ENCODE data around the gene HELT.
"Not testable (repeated sequence)": the region's sequence is repeated elsewhere in the genome, so short reads cannot be mapped to it uniquely, and the experiment has no call there.

DNA sequence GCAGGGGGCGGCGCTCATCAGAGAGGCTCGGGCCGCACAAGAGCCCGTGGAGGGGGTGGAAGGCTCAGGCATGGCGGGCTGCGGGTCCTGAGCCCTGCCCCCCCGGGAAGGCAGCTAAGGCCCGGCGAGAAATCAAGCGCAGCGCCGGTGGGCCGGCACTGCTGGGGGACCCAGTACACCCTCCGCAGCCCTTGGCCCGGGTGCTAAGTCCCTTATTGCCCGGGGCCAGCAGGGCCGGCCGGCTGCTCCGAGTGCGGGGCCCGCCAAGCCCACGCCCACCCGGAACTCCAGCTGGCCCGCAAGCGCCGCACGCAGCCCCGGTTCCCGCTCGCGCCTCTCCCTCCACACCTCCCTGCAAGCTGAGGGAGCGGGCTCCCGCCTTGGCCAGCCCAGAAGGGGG, 28.2 kb upstream of the HELT start:
- TF ChIP-seq EZH2 (IDR thresholded peaks at IDR 0.05; ENCODE audit: low read length, unreplicated experiment); EZH2phosphoT487 (IDR thresholded peaks at IDR 0.05; ENCODE audit: borderline replicate concordance, low read length): not testable (repeated sequence)
- TF ChIP-seq, protein P1, sequence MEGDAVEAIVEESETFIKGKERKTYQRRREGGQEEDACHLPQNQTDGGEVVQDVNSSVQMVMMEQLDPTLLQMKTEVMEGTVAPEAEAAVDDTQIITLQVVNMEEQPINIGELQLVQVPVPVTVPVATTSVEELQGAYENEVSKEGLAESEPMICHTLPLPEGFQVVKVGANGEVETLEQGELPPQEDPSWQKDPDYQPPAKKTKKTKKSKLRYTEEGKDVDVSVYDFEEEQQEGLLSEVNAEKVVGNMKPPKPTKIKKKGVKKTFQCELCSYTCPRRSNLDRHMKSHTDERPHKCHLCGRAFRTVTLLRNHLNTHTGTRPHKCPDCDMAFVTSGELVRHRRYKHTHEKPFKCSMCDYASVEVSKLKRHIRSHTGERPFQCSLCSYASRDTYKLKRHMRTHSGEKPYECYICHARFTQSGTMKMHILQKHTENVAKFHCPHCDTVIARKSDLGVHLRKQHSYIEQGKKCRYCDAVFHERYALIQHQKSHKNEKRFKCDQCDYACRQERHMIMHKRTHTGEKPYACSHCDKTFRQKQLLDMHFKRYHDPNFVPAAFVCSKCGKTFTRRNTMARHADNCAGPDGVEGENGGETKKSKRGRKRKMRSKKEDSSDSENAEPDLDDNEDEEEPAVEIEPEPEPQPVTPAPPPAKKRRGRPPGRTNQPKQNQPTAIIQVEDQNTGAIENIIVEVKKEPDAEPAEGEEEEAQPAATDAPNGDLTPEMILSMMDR (conservative IDR thresholded peaks at IDR 0.05; ENCODE audit: low read depth, low read length), result not testable (repeated sequence)
